Chondrocyte (in vitro differentiated cells): ENCODE results near the gene COBL. TPM values are rescaled to one million over a fixed set of nuclear protein-coding genes. Genes with fewer than 3 reads are reported as not detected.

Source experiments
- DNase-seq: peaks from one replicate; pipeline ENCODE4 v3.0.0; 2021; ENCODE audit warnings: mixed read lengths, low spot score
- H3K27ac Mint-ChIP-seq: one replicate; pipeline ENCODE4 v1.8.0; 2021; ENCODE audit warnings: mild to moderate bottlenecking, moderate library complexity, mixed read lengths; ENCODE audit not compliant: unreplicated experiment
- H3K27me3 Mint-ChIP-seq: 2 replicates; pipeline ENCODE4 v1.8.0; 2021; ENCODE audit warnings: low read depth, mixed read lengths
- H3K36me3 Mint-ChIP-seq: 2 replicates; pipeline ENCODE4 v1.8.0; 2021; ENCODE audit warnings: low read depth, mixed read lengths
- H3K4me1 Mint-ChIP-seq: 2 replicates; pipeline ENCODE4 v1.8.0; 2021; ENCODE audit warnings: low read depth, mild to moderate bottlenecking, mixed read lengths
- H3K4me3 Mint-ChIP-seq: one replicate; pipeline ENCODE4 v1.8.0; 2021; ENCODE audit warnings: mild to moderate bottlenecking, moderate library complexity, mixed read lengths; ENCODE audit not compliant: unreplicated experiment
- H3K9me3 Mint-ChIP-seq: 2 replicates; pipeline ENCODE4 v1.8.0; 2021; ENCODE audit warnings: low read depth, mixed read lengths
- CTCF ChIP-seq: fragments of 200-600 bp; sonication (generic); IDR thresholded peaks from 2 replicates; pipeline ENCODE4 v1.5.0; 2021; ENCODE audit warnings: antibody characterized with exemption, mild to moderate bottlenecking, moderate library complexity
- total RNA-seq: library from RNA; stranded (reverse); gene quantifications from 3 replicates; pipeline ENCODE4 v1.2.1, GENCODE V29; 2021

The COBL gene
- total RNA-seq, 1 donor from 2014 or later = 0.17 TPM

GRCh38 chr7:51354434-51354833 lies 37.8 kb upstream of the COBL start:
- no peak overlapping the region for H3K27ac Mint-ChIP-seq
- no peak for TF ChIP-seq CTCF
- peaks cover 7% of the 10 kb centered on the region for H3K9me3 Mint-ChIP-seq
- H3K27me3 Mint-ChIP-seq = peaks cover 5% of the 10 kb centered on the region
- no peak for DNase-seq
- H3K4me1 Mint-ChIP-seq = peaks cover 28% of the 10 kb centered on the region
- no peak overlapping the region for H3K4me3 Mint-ChIP-seq
- no peaks in the 10 kb centered on the region for H3K36me3 Mint-ChIP-seq

- H3K36me3 Mint-ChIP-seq = no peaks in the 10 kb centered on the region
- DNase-seq = no peak
- H3K9me3 Mint-ChIP-seq = peaks cover 7% of the 10 kb centered on the region
- TF ChIP-seq CTCF = peak; percentile 27
- no peak overlapping the region for H3K4me3 Mint-ChIP-seq
- H3K4me1 Mint-ChIP-seq = peaks cover 28% of the 10 kb centered on the region
- H3K27ac Mint-ChIP-seq = peak overlapping the region; percentile 23
- H3K27me3 Mint-ChIP-seq = peaks cover 2% of the 10 kb centered on the region
Measured at GRCh38 chr7:51352174-51353100, 35.8 kb upstream of the COBL start.

GRCh38 chr7:51351661-51352060 lies 35.1 kb upstream of the COBL start:
- H3K4me1 Mint-ChIP-seq = peaks cover 28% of the 10 kb centered on the region
- no peaks in the 10 kb centered on the region for H3K36me3 Mint-ChIP-seq
- DNase-seq = no peak
- no peak overlapping the region for H3K4me3 Mint-ChIP-seq
- peaks cover 2% of the 10 kb centered on the region for H3K27me3 Mint-ChIP-seq
- TF ChIP-seq CTCF = no peak
- peak overlapping the region; percentile 23 for H3K27ac Mint-ChIP-seq
- peaks cover 7% of the 10 kb centered on the region for H3K9me3 Mint-ChIP-seq

- Mint-ChIP-seq H3K9me3 (peaks cover 7% of the 10 kb centered on the region), H3K4me1 (peaks cover 28% of the 10 kb centered on the region), H3K27me3 (peaks cover 3% of the 10 kb centered on the region), H3K4me3 (no peak overlapping the region), H3K27ac (peak overlapping the region; percentile 20), H3K36me3 (no peaks in the 10 kb centered on the region)
- no peak for TF ChIP-seq CTCF
- DNase-seq = no peak
Measured at GRCh38 chr7:51350546-51350896, 33.9 kb upstream of the COBL start.

- DNase-seq = no peak
- no peaks in the 10 kb centered on the region for H3K36me3 Mint-ChIP-seq
- peaks cover 7% of the 10 kb centered on the region for H3K9me3 Mint-ChIP-seq
- peaks cover 28% of the 10 kb centered on the region for H3K4me1 Mint-ChIP-seq
- no peak overlapping the region for H3K4me3 Mint-ChIP-seq
- H3K27me3 Mint-ChIP-seq = peaks cover 6% of the 10 kb centered on the region
- TF ChIP-seq CTCF = no peak
- H3K27ac Mint-ChIP-seq = peak overlapping the region; percentile 20
Measured at GRCh38 chr7:51349820-51350545, 33.4 kb upstream of the COBL start.
